DMS53 treated with DMSO at 0.1 percent for 48 hours (cell line): ENCODE measurements around the gene HSD11B1.
A peak's percentile ranks its signal among the peaks of the same experiment; 100 is the strongest.

Experiments
- DNase-seq: peaks from one replicate; lab custom pipeline; 2025; ENCODE audit not compliant: unreplicated experiment; lab: John Stamatoyannopoulos, UW

HSD11B1 gene

DNA sequence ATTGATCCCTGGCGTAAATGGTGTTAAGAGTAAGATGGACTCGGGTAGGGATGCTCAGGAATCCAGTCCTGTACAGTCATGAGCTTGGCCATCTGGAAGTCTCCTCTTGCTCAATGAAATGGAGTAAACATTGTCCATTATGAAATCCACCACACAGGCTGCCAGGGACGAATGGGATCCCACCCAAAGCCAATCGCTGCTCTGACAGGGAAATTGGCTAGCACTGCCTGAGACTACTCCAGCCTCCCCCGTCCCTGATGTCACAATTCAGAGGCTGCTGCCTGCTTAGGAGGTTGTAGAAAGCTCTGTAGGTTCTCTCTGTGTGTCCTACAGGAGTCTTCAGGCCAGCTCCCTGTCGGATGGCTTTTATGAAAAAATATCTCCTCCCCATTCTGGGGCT is at the start of gene HSD11B1:
Gene HSD11B1, plus strand, starts transcription at position 263 of the 400 bp plus-strand sequence. Its CDS starts 97 bp downstream, at position 360.
- DNase-seq, result no peak

- peak; percentile 13 for DNase-seq
These were observed 49.0 kb upstream of the HSD11B1 start for GRCh38 chr1:209655411-209656231.

GRCh38 chr1:209657140-209657879 is 47.3 kb upstream of the HSD11B1 start:
- DNase-seq, result no peak

DNA sequence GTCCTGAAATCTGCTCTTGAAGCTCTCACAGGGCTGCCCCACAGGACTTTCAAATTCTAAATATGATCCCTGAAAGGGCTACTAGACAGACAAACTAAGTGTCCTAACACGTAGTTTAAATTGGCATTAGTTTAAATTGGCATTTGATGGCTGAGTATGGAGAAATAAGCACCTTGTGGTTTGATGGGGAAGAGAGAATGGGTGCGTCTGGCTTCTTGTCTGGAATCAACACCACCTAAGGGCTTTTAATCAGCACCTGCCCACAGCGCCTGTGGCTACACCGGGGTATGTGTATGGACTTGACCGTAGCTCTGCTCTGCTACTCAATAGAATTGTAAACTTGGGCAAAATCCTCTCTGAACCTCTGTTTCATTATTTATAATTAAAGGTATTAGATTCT is 46.7 kb upstream of the HSD11B1 start:
- DNase-seq, result no peak

- no peak for DNase-seq
These were observed 44.7 kb upstream of the HSD11B1 start for GRCh38 chr1:209659909-209660308.

DNA sequence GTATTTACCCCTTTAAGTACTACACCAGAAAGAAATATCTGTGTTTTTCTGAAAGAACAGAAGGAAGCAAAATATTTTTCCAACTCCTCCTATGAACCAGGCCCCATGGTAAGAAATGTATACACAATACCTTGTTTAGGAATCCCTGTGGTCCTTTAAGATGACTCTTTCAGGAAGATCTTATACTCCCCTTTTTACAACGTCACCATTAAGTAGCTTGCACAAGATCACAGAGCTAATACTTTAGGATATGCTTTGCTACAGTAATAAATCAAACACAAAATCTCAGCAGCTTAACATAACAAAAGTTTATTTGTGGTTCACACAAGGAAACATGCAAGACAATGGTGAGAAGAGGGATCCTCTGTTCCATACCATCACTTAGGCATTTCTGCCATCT is 43.6 kb upstream of the HSD11B1 start:
- no peak for DNase-seq

- DNase-seq, result no peak
These were observed 41.7 kb upstream of the HSD11B1 start for GRCh38 chr1:209662879-209663327.

- no peak for DNase-seq
These were observed 37.5 kb upstream of the HSD11B1 start for GRCh38 chr1:209667103-209667502.

- no peak for DNase-seq
These were observed 36.9 kb upstream of the HSD11B1 start for GRCh38 chr1:209667708-209668107.

DNA sequence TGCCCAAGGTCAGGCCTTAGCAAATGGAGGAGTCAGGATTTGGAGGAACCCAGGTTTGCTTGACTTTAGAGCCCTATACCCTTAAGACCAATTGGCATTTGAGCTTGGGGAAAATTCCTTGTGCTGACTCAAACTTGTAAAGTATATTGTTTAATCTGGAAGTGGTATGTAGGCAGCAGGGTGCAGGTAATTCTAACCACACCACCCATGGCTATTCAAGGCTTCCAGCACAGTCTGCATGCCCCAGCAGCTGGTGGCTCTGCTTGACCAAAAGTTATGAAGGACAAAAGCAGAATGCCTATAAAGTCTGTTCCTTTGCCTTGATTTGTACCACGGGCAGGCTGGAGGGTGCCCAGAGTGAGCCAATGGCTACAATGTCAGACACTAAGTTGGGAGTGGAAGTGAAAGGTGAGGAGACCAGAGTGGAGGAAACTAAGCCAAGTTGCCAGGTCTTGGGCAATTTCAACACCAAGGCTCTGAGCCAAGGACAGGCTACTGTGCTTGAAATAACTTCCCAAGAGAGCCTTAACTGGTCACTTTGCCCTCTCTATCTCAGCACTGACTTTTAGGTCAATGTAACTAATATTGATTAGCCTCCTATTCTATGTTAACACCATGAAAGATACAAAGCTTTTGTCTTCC is 34.1 kb upstream of the HSD11B1 start:
- DNase-seq, result no peak

- DNase-seq, result no peak
These were observed 31.7 kb upstream of the HSD11B1 start for GRCh38 chr1:209672705-209673630.

DNA sequence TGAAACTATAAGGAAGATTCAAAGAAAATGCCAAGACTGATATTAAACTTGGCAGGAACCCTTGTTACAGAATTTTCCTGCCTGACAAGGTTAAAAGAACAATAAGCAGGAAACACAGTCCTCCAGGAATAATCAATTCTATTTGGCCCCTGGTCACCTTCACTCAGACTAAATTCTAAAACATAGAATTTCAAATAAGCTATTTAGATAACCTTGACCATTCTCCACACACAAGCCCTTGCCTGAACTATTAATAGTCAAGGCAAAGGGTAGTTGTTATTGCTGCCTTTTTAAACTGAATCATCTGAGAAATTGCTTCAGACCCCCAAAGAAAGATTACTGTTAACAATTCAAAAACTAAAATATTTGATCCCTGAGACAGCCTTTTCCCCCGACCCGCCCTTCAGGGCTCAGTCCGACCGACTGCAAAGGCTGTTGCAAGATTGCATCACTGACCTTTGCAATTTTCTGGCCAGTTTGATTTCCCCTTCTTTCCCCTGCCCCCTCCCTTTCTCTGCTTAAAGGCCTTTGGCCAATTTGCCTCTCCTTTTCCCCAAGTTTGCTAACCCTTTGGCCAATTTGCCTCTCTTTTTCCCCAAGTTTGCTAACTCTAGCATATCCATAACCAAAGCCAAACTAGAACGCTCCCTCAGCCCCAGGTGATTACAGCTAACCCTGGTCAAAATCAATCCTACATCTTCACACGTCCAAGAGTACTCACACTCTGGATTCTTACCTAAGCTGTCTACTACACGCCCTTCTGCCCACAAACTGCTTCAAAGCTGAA is 30.8 kb upstream of the HSD11B1 start:
- no peak for DNase-seq

DNA sequence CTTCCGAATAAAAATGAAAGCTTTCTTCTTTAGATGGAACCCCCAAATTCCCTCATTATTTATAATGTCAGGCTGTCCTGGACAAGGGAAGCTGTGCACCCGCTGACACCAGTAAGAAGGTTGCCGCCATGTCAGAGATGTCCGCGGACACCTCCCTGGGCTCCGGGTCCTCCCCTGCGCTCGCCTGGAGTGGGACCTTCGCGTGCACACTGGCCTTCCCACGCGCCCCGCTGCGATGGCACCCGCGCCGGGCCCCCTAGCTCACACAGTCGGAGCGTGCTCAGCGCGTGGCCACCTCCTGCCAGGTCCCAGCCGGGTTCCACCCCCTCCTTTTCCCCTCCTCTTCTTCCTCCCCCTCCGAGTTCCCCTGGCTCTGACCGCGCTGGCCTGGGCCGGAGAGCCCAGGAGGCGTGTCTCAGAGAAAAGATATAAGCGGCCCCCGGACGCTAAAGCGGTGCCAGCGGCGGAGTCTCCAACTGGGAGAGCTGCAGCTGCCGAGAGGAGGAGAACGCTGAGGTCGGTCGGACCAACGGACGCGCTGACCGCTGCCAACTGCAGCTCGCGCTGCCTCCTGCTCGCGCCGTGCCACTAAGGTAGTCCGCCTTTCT is 29.6 kb upstream of the HSD11B1 start, which contains the start of gene G0S2:
Gene G0S2, plus strand, starts transcription at position 456 of the 608 bp plus-strand sequence. CDS start 273 bp downstream, outside the sequence.
- peak; percentile 90 for DNase-seq

GRCh38 chr1:209675565-209676154 is 29.0 kb upstream of the HSD11B1 start:
- DNase-seq, result peak; percentile 45

DNA sequence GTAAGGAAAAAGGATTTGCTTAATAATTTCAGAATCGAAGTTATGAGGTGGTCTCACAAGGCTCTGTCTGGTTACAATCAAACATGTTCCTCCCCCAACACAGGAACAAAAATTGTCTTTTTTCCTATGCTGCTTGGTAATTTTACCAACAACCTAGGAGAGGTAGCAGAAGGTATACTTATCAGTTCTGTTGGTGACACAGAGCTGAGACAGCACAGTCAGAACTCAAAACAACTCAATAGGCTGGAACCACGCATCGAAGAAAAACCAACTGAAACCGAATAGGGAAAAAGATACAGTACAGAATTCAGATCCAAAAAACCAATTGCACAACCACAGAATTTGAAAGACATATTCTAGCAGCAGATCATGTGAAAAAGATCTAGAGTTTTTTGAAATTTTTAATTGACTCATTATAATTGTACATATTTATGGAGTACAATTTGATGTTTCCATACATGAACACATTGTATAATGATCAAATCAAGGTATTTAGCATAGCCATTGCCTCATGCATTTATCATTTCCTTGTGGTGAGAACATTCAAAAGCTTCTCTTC is 25.6 kb upstream of the HSD11B1 start:
- DNase-seq, result no peak

DNA sequence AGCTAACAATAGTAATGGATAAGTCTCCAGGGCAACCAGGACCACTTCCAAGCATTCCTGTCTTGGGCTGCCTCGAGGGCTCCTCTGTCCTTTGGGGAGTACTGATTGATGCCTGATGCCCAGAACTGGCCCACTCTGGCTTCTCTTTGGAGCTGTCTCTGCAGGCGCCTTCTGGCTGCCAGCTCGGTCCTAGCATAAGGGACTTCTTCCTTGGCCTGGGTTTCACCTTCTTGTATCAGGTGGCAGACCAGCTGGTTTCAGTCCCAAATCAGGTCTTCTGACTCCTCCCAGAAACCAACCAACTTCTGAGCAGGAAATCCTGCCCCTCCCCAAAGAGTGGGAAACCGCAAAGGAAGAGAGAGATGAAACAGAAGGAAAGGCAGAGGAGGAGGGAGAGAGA is 18.8 kb upstream of the HSD11B1 start:
- DNase-seq, result no peak

DNA sequence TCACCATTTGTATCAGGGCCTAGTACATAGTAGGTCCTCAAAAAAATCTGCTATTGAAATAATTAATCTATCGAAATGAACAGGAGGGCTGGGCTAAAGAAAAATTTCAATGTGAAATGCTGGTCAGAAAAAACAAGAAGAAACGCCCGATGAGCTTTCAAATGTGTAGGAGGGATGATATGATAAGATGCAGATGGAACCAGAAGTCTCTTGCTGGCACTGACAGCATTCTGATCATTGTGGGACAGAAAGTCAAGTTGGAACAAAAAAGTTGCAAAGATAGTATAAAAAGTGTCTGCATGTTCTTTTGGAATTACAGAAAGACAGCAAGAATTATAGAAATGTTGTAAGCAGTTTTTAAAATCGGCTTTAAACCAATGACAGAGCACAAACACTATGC is 18.3 kb upstream of the HSD11B1 start:
- no peak for DNase-seq

- no peak for DNase-seq
These were observed 15.9 kb upstream of the HSD11B1 start for GRCh38 chr1:209688746-209689234.
